IMR-90 (cell line): ENCODE data around the gene LTBP2. TPM values are rescaled to one million over a fixed set of nuclear protein-coding genes. Genes with fewer than 3 reads are reported as not detected.

Experiments used
- ATAC-seq: fragments of 200-7000 bp; cut with Tn5 transposase; 2 replicates; pipeline ENCODE4 v1.9.1; 2020; ENCODE audit warnings: low read depth, mild to moderate bottlenecking, moderate library complexity
- BruUV-seq: library from RNA; stranded (reverse); fragments of 400-500 nt; replicated peaks from 2 replicates; lab custom pipeline; 2021; lab: Mats Ljungman, UMichigan
- CTCF ChIA-PET: fragments of 300-600 bp; formaldehyde crosslinking; extraction: SDS; loops from one replicate; lab custom pipeline; 2021; ENCODE audit warnings: antibody characterized with exemption; lab: Yijun Ruan, JAX
- POLR2A ChIA-PET: fragments of 300-600 bp; sonication (Branson Sonifier 250); formaldehyde crosslinking; loops from one replicate; lab custom pipeline; 2022; ENCODE audit warnings: antibody characterized with exemption; ENCODE audit not compliant: unreplicated experiment; lab: Charles Lee
- DNase-seq: peaks from one replicate; pipeline ENCODE4 v3.0.0; 2013
- H2AFZ ChIP-seq: replicated peaks from 2 replicates; pipeline ENCODE3; 2013; ENCODE audit warnings: low read length, mild to moderate bottlenecking; ENCODE audit not compliant: poor library complexity
- H2AK5ac ChIP-seq: 2 replicates; pipeline ENCODE4 v1.6.1; 2013; ENCODE audit warnings: low read depth, low read length, inconsistent platforms
- H2AK9ac ChIP-seq: replicated peaks from 2 replicates; pipeline ENCODE3; 2013; ENCODE audit warnings: mild to moderate bottlenecking, low read depth, low read length, moderate library complexity; ENCODE audit not compliant: poor library complexity
- H2BK120ac ChIP-seq: 2 replicates; pipeline ENCODE4 v1.6.1; 2013; ENCODE audit warnings: low read depth, low read length, inconsistent platforms
- H2BK15ac ChIP-seq: 3 replicates; pipeline ENCODE4 v1.6.1; 2013; ENCODE audit warnings: low read depth, low read length, inconsistent platforms
- H2BK20ac ChIP-seq: 2 replicates; pipeline ENCODE4 v1.6.1; 2013; ENCODE audit warnings: low read depth, mild to moderate bottlenecking, inconsistent platforms, low read length, moderate library complexity
- H2BK5ac ChIP-seq: 2 replicates; pipeline ENCODE4 v1.6.1; 2013; ENCODE audit warnings: mild to moderate bottlenecking, low read depth, low read length, inconsistent platforms; ENCODE audit not compliant: poor library complexity, severe bottlenecking
- H3K14ac ChIP-seq: replicated peaks from 2 replicates; pipeline ENCODE4 v1.6.1; 2013; ENCODE audit warnings: low read depth, low read length, inconsistent platforms
- H3K18ac ChIP-seq: 2 replicates; pipeline ENCODE4 v1.6.1; 2013; ENCODE audit warnings: low read depth, low read length, control low read depth
- H3K23ac ChIP-seq: 2 replicates; pipeline ENCODE4 v1.6.1; 2013; ENCODE audit warnings: low read depth, low read length, inconsistent platforms
- H3K27ac ChIP-seq: 2 replicates; pipeline ENCODE4 v1.5.1; 2013; ENCODE audit warnings: mild to moderate bottlenecking, control low read depth, low read length; ENCODE audit not compliant: insufficient read depth
- H3K27me3 ChIP-seq: 2 replicates; pipeline ENCODE4 v1.6.1; 2013; ENCODE audit warnings: low read length; ENCODE audit not compliant: control insufficient read depth, insufficient read depth
- H3K36me3 ChIP-seq: 2 replicates; pipeline ENCODE4 v1.6.1; 2013; ENCODE audit warnings: low read length, mixed read lengths; ENCODE audit not compliant: control insufficient read depth, insufficient read depth
- H3K4ac ChIP-seq: 2 replicates; pipeline ENCODE4 v1.6.1; 2013; ENCODE audit warnings: low read depth, low read length, inconsistent platforms
- H3K4me1 ChIP-seq: 2 replicates; pipeline ENCODE4 v1.6.1; 2013; ENCODE audit warnings: low read length, mixed read lengths; ENCODE audit not compliant: control insufficient read depth, insufficient read depth
- H3K4me2 ChIP-seq: 2 replicates; pipeline ENCODE4 v1.6.1; 2013; ENCODE audit warnings: low read depth, mild to moderate bottlenecking, control low read depth, low read length, moderate library complexity
- H3K4me3 ChIP-seq: 2 replicates; pipeline ENCODE4 v1.5.1; 2013; ENCODE audit warnings: low read depth, mild to moderate bottlenecking, control low read depth, low read length, moderate library complexity; ENCODE audit not compliant: insufficient read depth
- H3K56ac ChIP-seq: 2 replicates; pipeline ENCODE4 v1.6.1; 2013; ENCODE audit warnings: low read length, inconsistent platforms; ENCODE audit not compliant: insufficient read depth; ENCODE audit errors: extremely low read depth
- H3K79me1 ChIP-seq, 2 experiments: 2 replicates each; pipeline ENCODE4 v1.6.1; 2013; ENCODE audit warnings: low read length in 2 of 2, inconsistent platforms in 1 of 2, low read depth in 1 of 2
- H3K9ac ChIP-seq: 2 replicates; pipeline ENCODE4 v1.6.1; 2013; ENCODE audit warnings: low read depth, low read length, control low read depth
- H3K9me1 ChIP-seq: 2 replicates; pipeline ENCODE4 v1.6.1; 2013; ENCODE audit warnings: low read length, inconsistent platforms; ENCODE audit not compliant: insufficient read depth
- H3K9me3 ChIP-seq: 2 replicates; pipeline ENCODE4 v1.6.1; 2013; ENCODE audit warnings: low read length; ENCODE audit not compliant: control insufficient read depth, insufficient read depth
- H4K20me1 ChIP-seq: 2 replicates; pipeline ENCODE4 v1.6.1; 2013; ENCODE audit warnings: low read length, inconsistent platforms; ENCODE audit not compliant: insufficient read depth
- H4K5ac ChIP-seq: 2 replicates; pipeline ENCODE4 v1.6.1; 2013; ENCODE audit warnings: mild to moderate bottlenecking, low read depth, low read length, control low read depth
- H4K8ac ChIP-seq, 2 experiments: 2 replicates each; pipeline ENCODE4 v1.6.1; 2013; ENCODE audit warnings: low read depth in 2 of 2, low read length in 2 of 2, control low read depth in 1 of 2, inconsistent platforms in 1 of 2
- H4K91ac ChIP-seq: 2 replicates; pipeline ENCODE4 v1.6.1; 2013; ENCODE audit warnings: low read depth, low read length, inconsistent platforms; ENCODE audit not compliant: insufficient read depth
- CEBPB ChIP-seq: IDR thresholded peaks from 2 replicates; pipeline ENCODE4 v1.6.1; 2012; ENCODE audit warnings: low read depth, low read length, improper control_type of control experiment
- CTCF ChIP-seq: conservative IDR thresholded peaks from 2 replicates; pipeline ENCODE4 v1.5.1; 2012; ENCODE audit warnings: mild to moderate bottlenecking, low read depth, low read length, improper control_type of control experiment
- POLR2A ChIP-seq: IDR thresholded peaks from 2 replicates; pipeline ENCODE4 v1.6.1; 2012; ENCODE audit warnings: mild to moderate bottlenecking, low read depth, low read length
- WGBS, 2 experiments: methylation state at CpG; one replicate each; pipeline versions ENCODE4 v1.1.5 to v1.1.7; 2013; ENCODE audit warnings: missing lambda C conversion rate in 2 of 2; ENCODE audit not compliant: insufficient read length in 1 of 2; ENCODE audit errors: extremely low coverage in 2 of 2; 5-methylcytosine and 5-hydroxymethylcytosine counted together
- dilution Hi-C: fragments of 300-500 bp; cut with HindIII; formaldehyde crosslinking; loops from one replicate; pipeline ENCODE4 v1.14.3; 2018; ENCODE audit warnings: low sequenced_read_pairs; ENCODE audit not compliant: unreplicated experiment
- in situ Hi-C: fragments of 300-500 bp; cut with MboI; formaldehyde crosslinking; loops from 3 replicates; pipeline ENCODE4 v1.14.3; 2019; ENCODE audit warnings: low sequenced_read_pairs, inconsistent platforms, mixed read lengths
- intact Hi-C: fragments of 100-400 bp; cut with micrococcal nuclease; formaldehyde crosslinking; loops from 2 replicates; pipeline ENCODE4 v1.10.0; 2022
- polyA plus RNA-seq, 3 experiments: library from polyadenylated mRNA; depleted of rRNA; stranded (reverse); fragments of >200 nt; gene quantifications; 2 replicates each; pipeline ENCODE4 v1.2.3, GENCODE V29; 2012; ENCODE audit warnings: low replicate concordance in 1 of 3
- total RNA-seq: library from RNA; depleted of rRNA; stranded (reverse); fragments of >200 nt; gene quantifications from 2 replicates; pipeline ENCODE4 v1.2.3, GENCODE V29; 2012
- TF ChIP-seq, protein P1 (sequence below): fragments of 150-350 bp; IDR thresholded peaks from 2 replicates; pipeline ENCODE4 v1.6.1; 2016; ENCODE audit warnings: low read depth, mild to moderate bottlenecking, low read length, moderate library complexity, borderline replicate concordance

The LTBP2 gene
- total and polyA plus RNA-seq, 2 of the 4 experiments (the other 2 are of a cell fraction) = 23.8 to 79.3 TPM

GRCh38 chr14:74469548-74470518 lies 142.2 kb downstream of the LTBP2 start:
- WGBS, 2 experiments = no CpG with 5 or more reads among the region's 7 CpGs
- Histone ChIP-seq H4K91ac (no peak overlapping the region), H3K23ac (no peak overlapping the region), H2AK9ac (no peak overlapping the region), H3K4me2 (no peak overlapping the region), H3K27ac (no peak overlapping the region), H3K14ac (no peak overlapping the region), H3K18ac (no peak overlapping the region), H3K9me3 (no peaks in the 10 kb centered on the region), H3K56ac (no peak overlapping the region), H3K4ac (no peak overlapping the region), H3K79me1 (no peaks in the 10 kb centered on the region), H3K27me3 (peaks cover 29% of the 10 kb centered on the region), H3K4me3 (no peak overlapping the region), H2BK15ac (no peak overlapping the region), H4K20me1 (no peaks in the 10 kb centered on the region), H4K5ac (no peak overlapping the region), H4K8ac (no peak overlapping the region), H3K9ac (no peak overlapping the region), H2BK5ac (no peak overlapping the region), H2BK120ac (no peak overlapping the region), H3K36me3 (no peaks in the 10 kb centered on the region), H3K4me1 (no peaks in the 10 kb centered on the region), H2AFZ (no peak overlapping the region), H2BK20ac (no peak overlapping the region), H3K9me1 (peaks cover 5% of the 10 kb centered on the region; the same call in 1 of the 2 replicates), H2AK5ac (no peak overlapping the region)
- dilution Hi-C loops (no loop called here), intact Hi-C loops (loop anchor here (10.0 kb wide), 1 partner anchor 355 kb away; no protein-coding TSS in a partner anchor), in situ Hi-C loops (loop anchor here (5.0 kb wide), 1 partner anchor 108 kb away; no protein-coding TSS in a partner anchor)
- POLR2A ChIA-PET = no interaction called here
- no peak for ATAC-seq
- DNase-seq = no peak
- CTCF ChIA-PET = no interaction called here
- BruUV-seq = no TSS peak
- TF ChIP-seq POLR2A (no peak), CTCF (no peak), CEBPB (no peak)
- TF ChIP-seq, protein P1, sequence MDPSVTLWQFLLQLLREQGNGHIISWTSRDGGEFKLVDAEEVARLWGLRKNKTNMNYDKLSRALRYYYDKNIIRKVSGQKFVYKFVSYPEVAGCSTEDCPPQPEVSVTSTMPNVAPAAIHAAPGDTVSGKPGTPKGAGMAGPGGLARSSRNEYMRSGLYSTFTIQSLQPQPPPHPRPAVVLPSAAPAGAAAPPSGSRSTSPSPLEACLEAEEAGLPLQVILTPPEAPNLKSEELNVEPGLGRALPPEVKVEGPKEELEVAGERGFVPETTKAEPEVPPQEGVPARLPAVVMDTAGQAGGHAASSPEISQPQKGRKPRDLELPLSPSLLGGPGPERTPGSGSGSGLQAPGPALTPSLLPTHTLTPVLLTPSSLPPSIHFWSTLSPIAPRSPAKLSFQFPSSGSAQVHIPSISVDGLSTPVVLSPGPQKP = no peak
